AG09309 (cell line): ENCODE results near the gene CHKA.

Experiments
- DNase-seq: peaks from one replicate; pipeline ENCODE4 v3.0.0-alpha.2; 2010; ENCODE audit warnings: low read depth
- H3K4me3 ChIP-seq: 2 replicates; pipeline ENCODE4 v1.5.1; 2011; ENCODE audit warnings: mild to moderate bottlenecking, low read depth, low read length, moderate library complexity; ENCODE audit not compliant: control insufficient read depth
- TF ChIP-seq, protein P1 (sequence below): IDR thresholded peaks from 2 replicates; pipeline ENCODE4 v1.5.1; 2011; ENCODE audit warnings: mild to moderate bottlenecking, low read depth, low read length, inconsistent platforms; ENCODE audit not compliant: insufficient read depth, control insufficient read depth; ENCODE audit errors: missing control alignments

The CHKA gene

DNA sequence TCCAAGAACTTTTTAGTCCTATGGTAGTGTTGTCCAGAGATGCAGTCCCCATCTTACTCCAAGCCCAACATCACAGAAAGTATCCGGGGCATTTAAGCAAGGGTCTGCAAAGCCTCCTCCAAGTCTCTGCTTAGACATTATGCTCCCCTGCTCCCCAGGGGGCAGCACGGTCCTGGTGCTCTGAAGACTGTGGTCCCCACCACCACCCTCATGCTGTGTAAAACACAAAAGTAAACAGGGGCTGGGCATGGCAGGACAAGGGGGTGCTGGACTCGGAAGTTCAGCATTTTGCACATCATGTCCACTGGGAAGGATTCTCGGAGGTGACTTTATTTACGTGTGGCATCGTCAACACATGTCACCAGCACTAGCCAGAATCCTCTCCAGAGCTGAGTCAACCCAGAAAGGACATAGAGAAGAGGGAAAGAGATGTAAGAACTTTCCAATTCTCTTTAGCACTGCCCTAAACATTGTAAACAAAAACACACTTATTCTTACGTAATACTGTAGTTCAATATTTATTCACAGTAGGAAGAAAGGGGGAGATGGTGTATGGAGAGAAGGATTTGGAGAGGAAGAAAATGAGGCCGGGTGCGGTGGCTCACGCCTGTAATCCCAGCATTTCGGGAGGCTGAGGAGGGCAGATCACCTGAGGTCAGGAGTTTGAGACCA, 44.7 kb downstream of the CHKA start:
- TF ChIP-seq, protein P1, sequence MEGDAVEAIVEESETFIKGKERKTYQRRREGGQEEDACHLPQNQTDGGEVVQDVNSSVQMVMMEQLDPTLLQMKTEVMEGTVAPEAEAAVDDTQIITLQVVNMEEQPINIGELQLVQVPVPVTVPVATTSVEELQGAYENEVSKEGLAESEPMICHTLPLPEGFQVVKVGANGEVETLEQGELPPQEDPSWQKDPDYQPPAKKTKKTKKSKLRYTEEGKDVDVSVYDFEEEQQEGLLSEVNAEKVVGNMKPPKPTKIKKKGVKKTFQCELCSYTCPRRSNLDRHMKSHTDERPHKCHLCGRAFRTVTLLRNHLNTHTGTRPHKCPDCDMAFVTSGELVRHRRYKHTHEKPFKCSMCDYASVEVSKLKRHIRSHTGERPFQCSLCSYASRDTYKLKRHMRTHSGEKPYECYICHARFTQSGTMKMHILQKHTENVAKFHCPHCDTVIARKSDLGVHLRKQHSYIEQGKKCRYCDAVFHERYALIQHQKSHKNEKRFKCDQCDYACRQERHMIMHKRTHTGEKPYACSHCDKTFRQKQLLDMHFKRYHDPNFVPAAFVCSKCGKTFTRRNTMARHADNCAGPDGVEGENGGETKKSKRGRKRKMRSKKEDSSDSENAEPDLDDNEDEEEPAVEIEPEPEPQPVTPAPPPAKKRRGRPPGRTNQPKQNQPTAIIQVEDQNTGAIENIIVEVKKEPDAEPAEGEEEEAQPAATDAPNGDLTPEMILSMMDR: no peak
- no peak overlapping the region for H3K4me3 ChIP-seq
- DNase-seq: no peak

DNA sequence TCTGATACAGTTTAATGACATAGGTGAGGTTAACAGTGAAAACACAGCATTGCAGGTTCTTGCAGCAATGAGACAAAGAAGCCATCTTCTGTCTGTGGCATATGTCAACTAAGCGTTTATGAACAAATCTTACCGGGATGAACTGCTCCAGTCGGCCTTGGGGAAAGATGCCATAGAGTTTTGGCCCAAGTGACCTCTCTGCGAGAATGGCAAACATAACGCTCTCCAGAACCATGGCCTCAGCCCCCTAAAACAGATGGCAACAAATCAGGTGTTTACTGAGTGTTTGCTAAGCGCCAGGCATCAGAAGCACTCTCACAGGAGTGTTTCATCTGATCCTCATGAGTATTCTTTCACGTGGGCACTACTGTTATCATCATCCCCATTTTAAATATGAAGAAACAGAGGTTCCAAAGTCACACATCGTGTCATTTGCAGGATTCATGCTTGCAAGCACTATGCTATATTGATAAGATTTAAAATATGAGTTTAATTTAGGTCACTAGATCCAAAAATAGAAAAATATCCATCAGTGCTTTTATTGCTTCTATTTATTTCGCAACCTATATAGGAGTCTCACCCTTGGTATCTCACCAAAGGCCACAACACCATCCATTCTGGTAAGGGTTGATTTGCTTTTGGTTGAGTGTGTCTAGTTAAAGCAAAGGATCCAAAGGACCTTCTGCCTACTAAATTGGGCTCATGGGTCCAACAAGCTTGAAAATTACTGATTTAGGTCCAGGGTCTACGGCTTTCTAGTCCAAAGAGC, 46.4 kb downstream of the CHKA start:
- no peak for DNase-seq
- TF ChIP-seq, protein P1: no peak
- no peak overlapping the region for H3K4me3 ChIP-seq

DNA sequence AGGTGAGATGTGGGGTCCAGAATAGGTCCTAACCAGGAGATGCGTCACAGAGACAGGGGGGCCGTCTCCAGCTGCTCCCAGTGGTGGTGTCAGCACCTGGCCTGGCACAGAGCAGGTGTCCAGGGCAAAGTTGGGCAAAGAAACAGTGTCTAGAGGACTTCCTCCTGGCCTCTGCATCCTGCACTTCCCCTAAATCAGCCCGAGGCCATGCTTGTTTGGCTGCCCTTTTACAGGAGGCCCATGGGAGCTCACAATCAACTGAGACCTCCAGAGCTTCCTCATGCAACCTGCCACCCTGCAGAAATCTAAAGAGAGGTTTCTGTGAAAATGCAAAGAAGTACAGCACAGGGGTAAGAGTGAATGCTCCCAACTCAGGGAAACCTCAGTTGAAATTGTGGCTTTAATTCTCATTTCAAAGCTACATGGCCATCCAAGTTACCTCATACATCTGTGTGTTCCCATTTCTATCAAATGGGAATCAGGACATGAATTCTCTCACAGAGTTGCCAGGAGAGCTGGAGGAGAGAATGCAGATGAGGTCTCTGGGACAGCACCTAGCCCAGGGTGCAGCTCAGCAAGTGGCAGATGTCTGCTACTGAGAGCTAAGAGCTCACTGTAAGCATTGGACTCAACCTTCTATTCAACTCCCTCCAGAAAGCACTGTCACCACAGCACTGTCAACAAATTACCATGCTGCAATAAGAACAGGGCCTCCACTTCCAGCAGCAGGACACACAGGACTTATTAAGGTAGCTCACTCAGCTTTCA, 49.7 kb downstream of the CHKA start:
- TF ChIP-seq, protein P1: no peak
- DNase-seq: no peak
- H3K4me3 ChIP-seq: no peak overlapping the region

DNA sequence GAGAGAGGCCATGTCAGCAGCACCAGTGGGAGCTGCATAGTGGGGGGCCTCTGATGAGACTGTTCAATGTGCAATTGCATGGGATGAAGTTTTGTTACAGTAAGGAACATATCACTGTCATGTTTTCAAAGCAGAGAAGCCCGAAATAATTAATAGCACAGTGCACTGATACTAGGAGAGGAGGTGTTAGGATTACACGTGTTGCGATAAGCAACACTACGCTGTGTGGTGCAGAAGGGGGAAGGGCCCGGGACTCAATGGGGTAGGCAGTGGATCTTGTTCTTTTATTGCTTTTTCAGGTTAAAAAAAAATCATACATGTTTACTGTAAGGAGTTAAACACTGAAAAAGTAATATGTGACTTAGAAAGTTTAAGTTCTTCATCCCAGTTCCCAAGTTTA, 53.2 kb downstream of the CHKA start:
- TF ChIP-seq, protein P1: no peak
- DNase-seq: no peak
- no peak overlapping the region for H3K4me3 ChIP-seq

DNA sequence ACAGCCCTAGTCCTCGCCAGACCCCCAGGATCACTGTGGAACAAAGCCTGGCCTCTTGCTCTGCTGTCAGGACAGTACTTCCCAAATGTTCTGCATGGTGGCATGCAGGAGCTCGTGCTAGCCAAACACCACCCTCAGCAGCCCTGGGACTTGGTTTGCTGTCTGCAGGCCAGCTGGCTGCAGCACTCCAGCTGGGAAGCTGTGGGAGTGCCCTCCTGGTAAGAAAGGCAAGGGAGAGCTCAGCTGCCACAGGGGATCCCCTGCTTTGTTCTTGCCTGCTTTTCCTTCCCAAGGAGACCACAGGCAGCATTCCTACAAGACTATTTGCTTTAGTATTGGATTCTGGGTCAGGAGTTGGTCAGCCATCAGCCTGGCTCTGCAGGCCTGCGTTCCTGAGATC, 54.4 kb downstream of the CHKA start:
- H3K4me3 ChIP-seq: no peak overlapping the region
- TF ChIP-seq, protein P1: no peak
- peak; percentile 13 for DNase-seq

DNA sequence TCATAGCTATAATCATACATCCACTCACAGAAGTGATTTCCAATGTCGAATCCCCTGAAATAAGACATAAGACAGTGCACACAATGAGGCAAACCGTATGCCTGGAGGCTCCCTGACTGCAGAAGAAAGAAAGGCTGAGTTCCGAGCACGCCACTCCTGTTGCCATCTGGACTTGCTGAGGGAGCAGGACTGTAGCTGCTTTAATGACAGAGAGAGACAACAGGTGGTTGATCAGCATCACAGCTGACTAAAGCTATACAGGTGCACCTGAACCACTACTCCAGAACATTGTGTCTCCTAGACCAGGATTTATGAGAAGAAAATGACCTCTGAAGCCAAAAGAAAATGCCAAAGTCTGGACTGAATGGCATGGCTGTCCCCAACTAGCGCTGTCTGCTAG, 55.3 kb downstream of the CHKA start:
- H3K4me3 ChIP-seq: no peak overlapping the region
- TF ChIP-seq, protein P1: no peak
- DNase-seq: no peak
